Stimulated activated CD4-positive, alpha-beta T cell treated with anti-CD3 and anti-CD28 coated beads, Interleukin-4, amount 100 ng/mL, for 4 hours (primary cell): ENCODE results near the gene XYLT1.
A peak's percentile ranks its signal among the peaks of the same experiment; 100 is the strongest.

Source experiments
- DNase-seq, 2 experiments: peaks; one replicate each; pipeline ENCODE4 v3.0.0-alpha.2; 2020

XYLT1 gene

GRCh38 chr16:17219991-17220390 lies 250.8 kb downstream of the XYLT1 start:
- DNase-seq, result no peak

DNA sequence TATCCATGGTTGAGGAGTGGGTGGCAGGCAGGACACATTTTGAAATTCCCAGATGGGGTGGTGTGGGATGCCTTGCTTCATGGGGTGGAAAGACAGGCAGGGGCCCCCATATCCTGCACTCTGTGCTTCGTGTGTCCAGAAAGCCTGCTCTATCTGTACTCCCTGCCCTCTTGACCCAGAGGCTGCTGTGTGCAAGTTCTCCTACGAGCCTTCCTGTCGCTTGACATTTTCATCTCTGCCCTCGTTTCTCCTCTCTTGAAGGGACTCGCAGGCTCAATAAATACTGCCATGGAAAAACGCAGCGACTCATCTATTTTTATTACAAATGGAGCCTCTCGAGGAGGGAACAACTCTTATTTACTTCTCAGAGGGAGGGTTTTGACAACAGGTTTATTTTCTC lies 254.8 kb downstream of the XYLT1 start:
- DNase-seq, result no peak

DNA sequence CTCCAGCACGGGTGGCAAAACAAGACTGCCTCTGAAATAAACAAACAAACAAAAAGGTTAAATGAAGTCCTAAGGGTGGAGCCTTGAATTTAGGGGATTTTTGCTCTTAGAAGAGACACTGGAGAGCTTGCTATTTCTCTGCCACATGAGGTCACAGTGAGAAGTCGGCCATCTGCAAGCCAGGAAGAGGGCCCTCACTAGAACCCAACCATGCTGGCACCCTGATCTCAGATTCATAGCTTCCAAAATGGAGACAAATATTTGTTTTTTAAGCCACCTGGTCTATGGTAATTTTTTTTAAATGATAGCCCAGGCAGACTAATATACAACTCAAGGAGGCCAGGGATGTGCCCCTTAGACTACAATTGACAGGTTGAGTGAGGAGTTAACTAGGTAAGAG lies 255.5 kb downstream of the XYLT1 start:
- no peak for DNase-seq

GRCh38 chr16:17213974-17214373 lies 256.8 kb downstream of the XYLT1 start:
- no peak for DNase-seq

DNA sequence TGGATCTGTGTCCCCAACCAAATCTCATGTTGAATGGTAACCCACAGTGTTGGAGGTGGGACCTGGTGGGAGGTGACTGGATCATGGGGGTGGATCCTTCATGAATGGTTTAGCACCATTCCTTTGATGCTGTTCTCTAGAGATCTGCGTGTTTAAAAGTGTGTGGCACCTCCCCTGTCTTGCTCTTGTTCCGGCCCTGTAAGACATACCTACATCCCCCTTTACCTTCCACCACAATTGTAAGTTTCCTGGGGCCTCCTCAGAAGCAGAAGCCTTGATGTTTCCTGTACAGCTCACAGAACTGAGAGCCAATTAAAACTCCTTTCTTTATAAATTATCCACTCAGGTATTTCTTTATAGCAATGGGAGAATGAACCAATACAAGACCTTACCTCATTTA lies 257.7 kb downstream of the XYLT1 start:
- DNase-seq, result no peak

- no peak for DNase-seq
These were observed 258.2 kb downstream of the XYLT1 start for GRCh38 chr16:17212606-17213005.

- peak; percentile 6 for DNase-seq
These were observed 259.0 kb downstream of the XYLT1 start for GRCh38 chr16:17211797-17212196.

- no peak for DNase-seq
These were observed 264.0 kb downstream of the XYLT1 start for GRCh38 chr16:17206712-17207111.

DNA sequence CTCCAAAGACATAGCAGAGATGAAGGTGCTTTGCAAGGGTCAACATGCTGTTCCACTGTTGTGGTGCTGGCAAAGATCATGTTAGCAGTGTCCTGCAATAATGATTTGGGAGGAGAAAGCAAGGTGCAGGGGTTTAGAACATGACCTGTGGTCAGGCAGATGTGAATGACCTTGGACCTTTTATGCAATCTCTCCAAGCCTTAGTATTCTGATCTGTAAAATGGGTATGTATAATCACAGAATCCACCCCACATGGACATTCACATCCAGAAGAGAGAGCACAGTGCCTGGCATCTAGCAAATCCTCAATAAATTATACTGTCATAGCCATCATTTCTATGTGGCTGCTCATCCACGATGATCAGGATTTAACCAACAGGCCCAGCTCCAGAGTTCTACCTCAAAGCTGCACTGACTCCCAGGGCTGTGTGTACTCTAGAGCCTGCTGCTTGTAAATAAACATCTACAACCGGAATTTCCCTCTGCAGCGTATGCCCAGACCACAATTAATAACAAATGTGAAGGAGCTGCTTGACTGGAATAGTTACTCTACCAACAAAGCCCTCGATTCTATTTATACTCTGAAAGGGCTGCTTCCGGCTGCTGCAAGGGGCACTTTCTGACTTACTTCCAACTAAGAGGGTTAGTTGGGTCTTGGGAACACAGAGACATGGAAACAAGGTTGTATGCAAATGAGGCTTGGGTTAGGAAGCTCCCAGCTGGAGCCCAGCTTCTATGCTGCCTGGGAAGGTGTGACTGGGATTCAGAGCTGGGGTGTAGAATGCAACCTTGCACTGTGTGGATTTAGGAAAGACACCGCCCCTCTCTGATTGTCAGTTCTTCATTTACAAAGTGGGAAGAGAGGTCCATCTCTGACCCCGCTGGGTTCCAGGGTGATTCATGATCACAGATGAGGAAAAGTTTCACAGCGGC lies 265.2 kb downstream of the XYLT1 start:
- DNase-seq, result no peak

GRCh38 chr16:17204644-17205043 lies 266.1 kb downstream of the XYLT1 start:
- no peak for DNase-seq

DNA sequence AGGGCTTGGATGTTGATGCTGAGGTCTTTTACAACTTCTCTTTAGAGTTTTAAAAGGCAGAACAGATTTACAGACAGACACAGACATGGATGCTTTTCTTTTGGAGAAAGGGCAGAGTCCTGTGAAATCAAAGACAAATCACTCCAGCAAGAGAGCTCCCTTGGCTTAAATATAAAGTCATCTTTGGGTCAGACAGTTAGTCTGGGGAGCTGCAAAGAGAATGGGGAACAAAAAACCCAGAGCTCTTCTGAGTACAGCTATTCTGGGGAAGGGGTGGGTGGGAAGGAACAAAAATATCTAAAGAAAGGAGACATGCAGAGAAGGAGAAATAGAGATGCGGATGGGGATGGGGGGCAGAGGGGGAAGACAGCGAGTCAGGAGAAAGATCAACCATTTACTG lies 266.6 kb downstream of the XYLT1 start:
- no peak for DNase-seq

DNA sequence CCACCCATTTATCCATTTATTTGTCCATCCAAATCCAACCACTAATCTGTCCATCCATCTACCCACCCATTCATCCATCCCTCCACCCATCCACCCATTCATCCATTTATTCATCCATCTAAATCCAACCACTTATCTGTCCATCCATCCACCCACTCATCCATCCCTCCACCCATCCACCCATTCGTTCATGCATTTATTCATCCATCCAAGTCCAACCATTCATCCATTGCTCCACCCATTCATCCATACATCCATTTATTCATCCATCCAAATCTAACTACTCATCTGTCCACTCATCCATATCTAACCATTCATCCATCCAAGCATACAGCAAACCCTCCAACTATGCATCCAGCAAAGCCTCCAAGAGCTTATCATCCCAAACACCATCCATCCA lies 267.3 kb downstream of the XYLT1 start:
- no peak for DNase-seq

DNA sequence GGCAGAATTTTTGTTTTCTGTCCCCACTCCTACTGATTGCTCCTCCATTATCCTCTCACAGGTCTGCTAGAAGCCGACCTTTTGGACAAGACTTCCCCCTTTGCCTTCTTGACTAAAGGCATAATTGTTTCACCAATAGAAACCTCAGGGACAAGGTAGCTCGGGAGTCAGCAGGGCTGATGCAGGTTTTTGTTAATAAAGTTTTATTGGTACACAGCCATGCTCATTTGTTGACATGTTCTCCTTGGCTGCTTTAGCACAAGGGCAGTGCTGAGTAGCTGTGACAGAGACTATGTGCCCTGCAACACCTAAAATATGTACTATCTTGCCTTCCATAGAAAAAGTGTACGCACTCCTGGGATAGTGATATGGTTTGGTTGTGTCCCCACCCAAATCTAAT lies 271.6 kb downstream of the XYLT1 start:
- DNase-seq, result no peak

- DNase-seq, result no peak
These were observed 274.2 kb downstream of the XYLT1 start for GRCh38 chr16:17196526-17196925.

GRCh38 chr16:17194190-17194780 lies 276.5 kb downstream of the XYLT1 start:
- peak; percentile 30 to 57 for DNase-seq

DNA sequence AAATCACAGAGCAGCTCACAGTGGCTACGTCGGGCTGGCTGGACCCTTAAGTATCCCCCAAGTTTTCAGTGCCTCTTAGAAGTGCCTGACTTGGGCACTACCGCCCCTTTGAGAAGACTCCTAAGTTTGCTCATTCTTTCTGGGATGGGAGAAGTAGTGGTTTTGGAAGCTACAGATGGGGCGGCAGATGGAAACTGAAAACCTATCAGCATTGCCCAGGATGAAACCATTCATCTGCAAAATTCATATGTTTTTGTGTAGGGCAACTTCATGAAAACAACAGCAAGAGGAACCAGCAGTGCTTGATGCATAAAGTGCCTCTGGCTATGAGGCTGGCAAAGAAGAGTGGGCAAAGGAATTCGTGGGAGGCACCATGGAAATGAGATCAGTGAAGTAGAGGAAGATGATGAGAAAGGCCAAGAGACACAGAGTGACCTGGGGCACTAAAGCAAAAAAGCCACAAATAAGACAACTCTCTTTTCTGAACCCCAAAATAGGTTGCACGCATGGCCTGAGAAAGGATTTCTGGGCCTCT lies 277.1 kb downstream of the XYLT1 start:
- DNase-seq, result no peak

DNA sequence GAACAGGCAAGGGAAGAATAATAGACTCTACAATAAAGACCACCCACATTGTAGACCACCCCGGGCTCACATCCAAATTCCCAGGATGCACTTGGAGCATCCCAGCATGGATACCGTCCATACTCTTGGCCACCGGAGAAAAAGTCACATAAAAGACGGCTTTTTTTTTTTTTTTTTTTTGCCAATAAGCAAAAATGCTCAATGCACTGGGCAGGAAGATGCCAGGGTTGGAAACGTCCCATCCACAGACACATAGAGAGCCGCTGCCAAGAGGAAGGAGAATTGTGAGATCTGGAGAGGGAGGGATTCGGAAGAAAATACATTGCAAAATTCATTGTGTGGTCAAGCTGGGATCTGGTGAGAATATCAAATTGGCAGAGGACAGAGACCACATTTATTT lies 286.7 kb downstream of the XYLT1 start:
- no peak for DNase-seq

GRCh38 chr16:17177959-17178905 lies 292.5 kb downstream of the XYLT1 start:
- no peak for DNase-seq

DNA sequence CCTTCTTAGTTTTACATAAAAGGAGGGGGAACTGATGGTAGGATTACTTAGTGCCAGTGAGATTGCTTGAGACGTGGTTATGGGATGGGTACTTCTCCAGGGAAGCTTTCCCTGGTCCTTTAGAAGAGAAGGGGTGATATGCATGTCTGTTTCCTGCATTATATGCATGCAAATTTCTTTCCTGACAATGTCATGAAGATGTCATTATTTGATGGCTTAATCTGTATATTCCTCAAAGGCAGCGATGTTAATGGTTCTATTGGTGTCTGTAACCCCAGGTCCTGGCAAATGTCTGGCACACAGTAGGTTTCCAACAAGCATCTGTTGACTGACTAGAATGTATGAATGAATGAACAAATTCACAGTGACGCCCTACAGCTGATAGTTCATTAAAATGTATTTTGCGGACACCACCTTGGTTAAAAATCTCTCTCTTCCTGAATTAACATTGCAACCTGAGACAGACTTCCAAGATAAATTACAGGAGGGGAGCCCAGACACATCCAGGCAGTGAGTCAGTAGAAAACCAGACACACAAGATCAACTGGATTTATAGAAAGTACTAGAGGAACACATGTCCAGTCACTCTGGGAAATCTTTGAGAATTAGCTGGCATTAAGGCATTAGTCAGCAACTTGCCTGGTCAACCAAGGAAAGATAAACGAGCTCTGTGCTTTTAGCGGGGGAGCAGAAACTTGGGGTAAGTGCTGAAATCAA lies 293.4 kb downstream of the XYLT1 start:
- no peak for DNase-seq

- no peak for DNase-seq
These were observed 294.6 kb downstream of the XYLT1 start for GRCh38 chr16:17176199-17176598.

GRCh38 chr16:17173281-17173680 lies 297.5 kb downstream of the XYLT1 start:
- DNase-seq, result no peak
